H1 (cell line): Measurements from ENCODE around the gene TMEM244. TPM values are rescaled to one million over a fixed set of nuclear protein-coding genes. Genes with fewer than 3 reads are reported as not detected.

Experiments
- ATF2 ChIP-seq: IDR thresholded peaks from 2 replicates; pipeline ENCODE4 v1.6.1; 2012; ENCODE audit warnings: low read length, inconsistent platforms
- RFX5 ChIP-seq: IDR thresholded peaks from 2 replicates; pipeline ENCODE4 v1.6.1; 2011; ENCODE audit warnings: low read depth, low read length, improper control_type of control experiment, borderline replicate concordance
- SRF ChIP-seq: IDR thresholded peaks from 2 replicates; pipeline ENCODE4 v1.6.1; 2011; ENCODE audit warnings: mild to moderate bottlenecking, low read depth, low read length, moderate library complexity
- polyA plus RNA-seq, 7 experiments: library from polyadenylated mRNA; depleted of rRNA in 3 of 7; stranded (reverse) in 5 of 7; unstranded in 2 of 7; fragments of >200 nt in 5 of 7; fragments of 200-250 nt in 2 of 7; gene quantifications; 1 replicate in 5 of 7; 2 replicates in 1 of 7; 4 replicates in 1 of 7; pipeline versions ENCODE4 v1.2.1 to v1.2.3, GENCODE V29; 2011 to 2013; ENCODE audit warnings: missing spikeins in 2 of 7, mixed read lengths in 2 of 7
- total RNA-seq: library from RNA; stranded (reverse); fragmentation: NEBNext Ultra II Directional; extraction: Animal tissue kit (Norgen Biotek cat#: 25700); gene quantifications from 2 replicates; pipeline ENCODE4 v1.2.1, GENCODE V29; 2021

TMEM244 gene
- total and polyA plus RNA-seq, 2 of the 8 experiments (the other 6 are each of a cell fraction or from before 2014, with no cell fraction given): not detected

GRCh38 chr6:129790785-129791184 is 70.3 kb downstream of the TMEM244 start (continued):
- no peak for TF ChIP-seq SRF
- no peak for TF ChIP-seq RFX5
- no peak for TF ChIP-seq ATF2
- TF ChIP-seq, all 59 proteins: peak for 0
